HepG2 (cell line): ENCODE measurements around the gene NAT9. TPM values are rescaled to one million over a fixed set of nuclear protein-coding genes. Genes with fewer than 3 reads are reported as not detected.

ENCODE experiments used
- BCL6 ChIP-seq: IDR thresholded peaks from 2 replicates; pipeline ENCODE4 v1.6.1; 2016; ENCODE audit warnings: missing genetic modification reagents, missing compliant biosample characterization
- CBX2 ChIP-seq, 2 experiments: fragments of 200-600 bp in 1 of 2; sonication (generic); formaldehyde crosslinking in 1 of 2; IDR thresholded peaks; 2 replicates each; pipeline versions ENCODE4 v1.7.0 to v1.8.1; 2018 to 2022; ENCODE audit warnings: low read depth in 2 of 2, low read length in 1 of 2, mild to moderate bottlenecking in 1 of 2, missing genetic modification reagents in 1 of 2
- CC2D1A ChIP-seq: sonication (generic); formaldehyde crosslinking; IDR thresholded peaks from 2 replicates; pipeline ENCODE4 v1.8.1; 2023; ENCODE audit warnings: mild to moderate bottlenecking, missing genetic modification reagents
- CCDC6 ChIP-seq: sonication (generic); formaldehyde crosslinking; IDR thresholded peaks from 2 replicates; pipeline ENCODE4 v1.8.1; 2022; ENCODE audit warnings: mild to moderate bottlenecking, missing genetic modification reagents, moderate library complexity
- FLYWCH1 ChIP-seq: sonication (generic); formaldehyde crosslinking; IDR thresholded peaks from 2 replicates; pipeline ENCODE4 v1.8.1; 2023; ENCODE audit warnings: mild to moderate bottlenecking, missing genetic modification reagents
- JUND ChIP-seq: sonication (generic); formaldehyde crosslinking; IDR thresholded peaks from 2 replicates; pipeline ENCODE4 v1.8.0; 2022; ENCODE audit warnings: mild to moderate bottlenecking, missing genetic modification reagents
- KDM1A ChIP-seq: IDR thresholded peaks from 2 replicates; pipeline ENCODE4 v1.6.1; 2016; ENCODE audit warnings: missing compliant biosample characterization
- MBD4 ChIP-seq: IDR thresholded peaks from 2 replicates; pipeline ENCODE4 v1.6.1; 2012; ENCODE audit warnings: low read length, inconsistent platforms, borderline replicate concordance
- ZBTB21 ChIP-seq: sonication (generic); formaldehyde crosslinking; IDR thresholded peaks from 2 replicates; pipeline ENCODE4 v1.4.0; 2020; ENCODE audit warnings: missing genetic modification reagents
- ZNF282 ChIP-seq: fragments of 450-650 bp; IDR thresholded peaks from 2 replicates; pipeline ENCODE4 v1.6.1; 2018; ENCODE audit not compliant: partially characterized antibody
- ZNF776 ChIP-seq: sonication (generic); formaldehyde crosslinking; IDR thresholded peaks from 2 replicates; pipeline ENCODE4 v1.4.0; 2020; ENCODE audit warnings: mild to moderate bottlenecking, missing genetic modification reagents
- polyA plus RNA-seq, 8 experiments: library from polyadenylated mRNA; depleted of rRNA in 3 of 8; stranded (reverse) in 7 of 8; unstranded in 1 of 8; fragments of >200 nt; fragmentation: Illumina TruSeq in 4 of 8; extraction: Trizol in 4 of 8; gene quantifications; 2 replicates each; pipeline versions ENCODE4 v1.2.1 to v1.2.3, GENCODE V29; 2011 to 2016; ENCODE audit warnings: low read depth in 4 of 8, missing spikeins in 1 of 8, mixed read lengths in 1 of 8; ENCODE audit not compliant: insufficient read depth in 1 of 8
- total RNA-seq, 5 experiments: library from RNA; depleted of rRNA; stranded (reverse); fragments of >200 nt; fragmentation: Illumina TruSeq; extraction: Trizol; gene quantifications; 2 replicates each; pipeline ENCODE4 v1.2.3, GENCODE V29; 2016; ENCODE audit warnings: low read depth in 1 of 5
- TF ChIP-seq, protein P1 (sequence below): sonication (generic); formaldehyde crosslinking; IDR thresholded peaks from 2 replicates; pipeline ENCODE4 v1.5.0; 2020; ENCODE audit warnings: missing genetic modification reagents, mild to moderate bottlenecking, borderline replicate concordance
- TF ChIP-seq, protein P2 (sequence below): sonication (generic); formaldehyde crosslinking; IDR thresholded peaks from 2 replicates; pipeline ENCODE4 v1.5.1; 2020; ENCODE audit warnings: mild to moderate bottlenecking, missing genetic modification reagents
- TF ChIP-seq, protein P3 (sequence below): sonication (generic); formaldehyde crosslinking; IDR thresholded peaks from 2 replicates; pipeline ENCODE4 v1.4.0; 2020; ENCODE audit warnings: missing genetic modification reagents, low read depth, mild to moderate bottlenecking, borderline replicate concordance
- TF ChIP-seq, protein P4 (sequence below): sonication (generic); formaldehyde crosslinking; IDR thresholded peaks from 2 replicates; pipeline ENCODE4 v1.5.0; 2020; ENCODE audit warnings: mild to moderate bottlenecking, missing genetic modification reagents
- TF ChIP-seq, protein P5 (sequence below): sonication (generic); formaldehyde crosslinking; IDR thresholded peaks from 2 replicates; pipeline ENCODE4 v1.4.0; 2020; ENCODE audit warnings: low read depth, mild to moderate bottlenecking, missing genetic modification reagents

NAT9 gene
- total and polyA plus RNA-seq, 2 of the 13 experiments (the other 11 are each of a cell fraction or from before 2014, with no cell fraction given) = 39.7 to 44.2 TPM

DNA sequence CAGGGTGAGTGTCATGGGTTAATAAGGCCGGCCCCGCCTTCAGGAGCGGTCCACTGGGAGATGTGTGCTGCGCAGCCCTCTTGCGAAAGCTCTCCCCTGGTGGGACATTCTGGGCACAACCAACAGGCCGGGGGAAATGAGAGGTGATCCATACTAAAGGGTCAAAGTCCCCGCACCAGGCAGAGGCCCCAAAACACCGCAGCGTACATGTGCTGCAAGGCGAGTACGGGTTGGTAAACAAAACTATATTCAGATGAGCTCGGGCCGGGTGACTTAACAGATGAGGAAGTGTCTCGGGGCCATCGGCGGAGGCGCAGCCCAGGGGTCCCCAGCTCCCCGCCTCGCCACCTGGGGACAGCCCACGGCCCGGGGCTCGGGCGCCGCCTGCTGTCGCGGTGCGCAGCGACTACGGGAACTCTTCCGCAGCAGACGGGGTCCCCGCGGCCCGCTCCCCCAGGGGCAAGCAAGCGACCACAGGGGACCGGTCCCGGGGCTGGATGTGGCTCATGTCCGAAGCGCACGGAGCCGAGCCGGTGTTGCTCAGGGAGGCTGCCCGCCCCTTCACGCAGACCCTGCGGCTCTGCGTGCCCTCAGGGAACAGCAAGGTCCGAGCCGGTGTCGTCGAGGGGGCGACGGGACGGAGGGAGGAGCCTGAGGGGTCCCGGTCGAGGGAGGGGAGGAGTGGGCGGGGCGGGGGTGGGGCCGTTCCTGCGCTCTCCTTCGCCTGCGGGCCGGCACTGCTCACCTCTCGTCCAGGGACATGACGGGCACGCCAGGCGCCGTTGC, 39.4 kb downstream of the NAT9 start, which contains the start of gene RAB37 (continued):
- TF ChIP-seq FLYWCH1 (CRISPR knock-in tag) (no peak), BCL6 (peak; percentile 67; the same call in 1 of the 2 replicates), ZBTB21 (CRISPR knock-in tag) (no peak), ZNF776 (CRISPR knock-in tag) (peak; percentile 27; the same call in 1 of the 2 replicates), CC2D1A (CRISPR knock-in tag) (no peak), JUND (CRISPR knock-in tag) (no peak), CCDC6 (CRISPR knock-in tag) (peak; percentile 92), ZNF282 (no peak), MBD4 (no peak), CBX2 (IDR thresholded peaks at IDR 0.05; ENCODE audit: low read depth, low read length) (no peak), CBX2 (CRISPR knock-in tag; IDR thresholded peaks at IDR 0.05; ENCODE audit: low read depth) (no peak), KDM1A (no peak)
- TF ChIP-seq, protein P1, sequence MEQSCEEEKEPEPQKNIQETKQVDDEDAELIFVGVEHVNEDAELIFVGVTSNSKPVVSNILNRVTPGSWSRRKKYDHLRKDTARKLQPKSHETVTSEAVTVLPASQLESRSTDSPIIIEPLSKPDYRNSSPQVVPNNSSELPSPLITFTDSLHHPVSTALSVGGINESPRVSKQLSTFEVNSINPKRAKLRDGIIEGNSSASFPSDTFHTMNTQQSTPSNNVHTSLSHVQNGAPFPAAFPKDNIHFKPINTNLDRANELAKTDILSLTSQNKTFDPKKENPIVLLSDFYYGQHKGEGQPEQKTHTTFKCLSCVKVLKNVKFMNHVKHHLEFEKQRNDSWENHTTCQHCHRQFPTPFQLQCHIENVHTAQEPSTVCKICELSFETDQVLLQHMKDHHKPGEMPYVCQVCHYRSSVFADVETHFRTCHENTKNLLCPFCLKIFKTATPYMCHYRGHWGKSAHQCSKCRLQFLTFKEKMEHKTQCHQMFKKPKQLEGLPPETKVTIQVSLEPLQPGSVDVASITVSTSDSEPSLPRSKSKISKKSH (CRISPR knock-in tag) = peak; percentile 23; the same call in 1 of the 2 replicates
- TF ChIP-seq, protein P2, sequence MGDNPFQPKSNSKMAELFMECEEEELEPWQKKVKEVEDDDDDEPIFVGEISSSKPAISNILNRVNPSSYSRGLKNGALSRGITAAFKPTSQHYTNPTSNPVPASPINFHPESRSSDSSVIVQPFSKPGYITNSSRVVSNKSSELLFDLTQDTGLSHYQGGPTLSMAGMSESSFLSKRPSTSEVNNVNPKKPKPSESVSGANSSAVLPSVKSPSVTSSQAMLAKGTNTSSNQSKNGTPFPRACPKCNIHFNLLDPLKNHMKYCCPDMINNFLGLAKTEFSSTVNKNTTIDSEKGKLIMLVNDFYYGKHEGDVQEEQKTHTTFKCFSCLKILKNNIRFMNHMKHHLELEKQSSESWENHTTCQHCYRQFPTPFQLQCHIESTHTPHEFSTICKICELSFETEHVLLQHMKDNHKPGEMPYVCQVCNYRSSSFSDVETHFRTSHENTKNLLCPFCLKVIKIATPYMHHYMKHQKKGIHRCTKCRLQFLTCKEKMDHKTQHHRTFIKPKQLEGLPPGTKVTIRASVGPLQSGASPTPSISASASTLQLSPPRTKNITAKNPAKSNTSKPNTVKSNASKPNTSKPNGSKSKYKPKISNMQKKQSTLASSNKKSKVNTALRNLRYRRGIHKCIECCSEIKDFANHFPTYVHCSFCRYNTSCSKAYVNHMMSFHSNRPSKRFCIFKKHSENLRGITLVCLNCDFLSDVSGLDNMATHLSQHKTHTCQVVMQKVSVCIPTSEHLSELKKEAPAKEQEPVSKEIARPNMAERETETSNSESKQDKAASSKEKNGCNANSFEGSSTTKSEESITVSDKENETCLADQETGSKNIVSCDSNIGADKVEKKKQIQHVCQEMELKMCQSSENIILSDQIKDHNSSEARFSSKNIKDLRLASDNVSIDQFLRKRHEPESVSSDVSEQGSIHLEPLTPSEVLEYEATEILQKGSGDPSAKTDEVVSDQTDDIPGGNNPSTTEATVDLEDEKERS = no peak; the same call in 1 of the 2 replicates
- TF ChIP-seq, protein P3, sequence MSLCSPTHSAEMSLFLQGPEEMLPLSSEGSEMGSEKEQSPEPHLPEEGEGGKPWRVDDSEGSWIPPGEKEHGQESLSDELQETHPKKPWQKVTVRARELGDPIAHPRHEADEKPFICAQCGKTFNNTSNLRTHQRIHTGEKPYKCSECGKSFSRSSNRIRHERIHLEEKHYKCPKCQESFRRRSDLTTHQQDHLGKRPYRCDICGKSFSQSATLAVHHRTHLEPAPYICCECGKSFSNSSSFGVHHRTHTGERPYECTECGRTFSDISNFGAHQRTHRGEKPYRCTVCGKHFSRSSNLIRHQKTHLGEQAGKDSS = peak; percentile 80; the same call in 1 of the 2 replicates
- TF ChIP-seq, protein P4, sequence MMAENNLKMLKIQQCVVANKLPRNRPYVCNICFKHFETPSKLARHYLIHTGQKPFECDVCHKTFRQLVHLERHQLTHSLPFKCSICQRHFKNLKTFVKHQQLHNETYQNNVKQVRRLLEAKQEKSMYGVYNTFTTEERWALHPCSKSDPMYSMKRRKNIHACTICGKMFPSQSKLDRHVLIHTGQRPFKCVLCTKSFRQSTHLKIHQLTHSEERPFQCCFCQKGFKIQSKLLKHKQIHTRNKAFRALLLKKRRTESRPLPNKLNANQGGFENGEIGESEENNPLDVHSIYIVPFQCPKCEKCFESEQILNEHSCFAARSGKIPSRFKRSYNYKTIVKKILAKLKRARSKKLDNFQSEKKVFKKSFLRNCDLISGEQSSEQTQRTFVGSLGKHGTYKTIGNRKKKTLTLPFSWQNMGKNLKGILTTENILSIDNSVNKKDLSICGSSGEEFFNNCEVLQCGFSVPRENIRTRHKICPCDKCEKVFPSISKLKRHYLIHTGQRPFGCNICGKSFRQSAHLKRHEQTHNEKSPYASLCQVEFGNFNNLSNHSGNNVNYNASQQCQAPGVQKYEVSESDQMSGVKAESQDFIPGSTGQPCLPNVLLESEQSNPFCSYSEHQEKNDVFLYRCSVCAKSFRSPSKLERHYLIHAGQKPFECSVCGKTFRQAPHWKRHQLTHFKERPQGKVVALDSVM (CRISPR knock-in tag) = peak; percentile 84
- TF ChIP-seq, protein P5, sequence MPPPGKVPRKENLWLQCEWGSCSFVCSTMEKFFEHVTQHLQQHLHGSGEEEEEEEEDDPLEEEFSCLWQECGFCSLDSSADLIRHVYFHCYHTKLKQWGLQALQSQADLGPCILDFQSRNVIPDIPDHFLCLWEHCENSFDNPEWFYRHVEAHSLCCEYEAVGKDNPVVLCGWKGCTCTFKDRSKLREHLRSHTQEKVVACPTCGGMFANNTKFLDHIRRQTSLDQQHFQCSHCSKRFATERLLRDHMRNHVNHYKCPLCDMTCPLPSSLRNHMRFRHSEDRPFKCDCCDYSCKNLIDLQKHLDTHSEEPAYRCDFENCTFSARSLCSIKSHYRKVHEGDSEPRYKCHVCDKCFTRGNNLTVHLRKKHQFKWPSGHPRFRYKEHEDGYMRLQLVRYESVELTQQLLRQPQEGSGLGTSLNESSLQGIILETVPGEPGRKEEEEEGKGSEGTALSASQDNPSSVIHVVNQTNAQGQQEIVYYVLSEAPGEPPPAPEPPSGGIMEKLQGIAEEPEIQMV (CRISPR knock-in tag) = peak; percentile 87
